H1 (cell line): ENCODE results near the gene GXYLT2. TPM values are rescaled to one million over a fixed set of nuclear protein-coding genes. Genes with fewer than 3 reads are reported as not detected.

Source experiments
- CTCF ChIA-PET: fragments of 300-600 bp; sonication (Branson Sonifier 250); formaldehyde crosslinking; loops from one replicate; lab custom pipeline; 2021; ENCODE audit not compliant: partially characterized antibody; lab: Charles Lee
- POLR2A ChIA-PET: fragments of 300-600 bp; sonication (Branson Sonifier 250); formaldehyde crosslinking; loops from one replicate; lab custom pipeline; 2021; ENCODE audit warnings: inconsistent platforms; ENCODE audit not compliant: partially characterized antibody; lab: Charles Lee
- DNase-seq, 2 experiments: peaks; one replicate each; pipeline versions ENCODE4 v3.0.0 to v3.0.0-alpha.2; 2010 to 2022; ENCODE audit warnings: low spot score in 2 of 2, low read depth in 1 of 2, mixed read lengths in 1 of 2
- FAIRE-seq: peaks from 2 replicates; lab custom pipeline; 2011; peaks lifted over from hg19 to GRCh38; lab: Jason Lieb, UNC
- H2AFZ ChIP-seq: 2 replicates; pipeline ENCODE4 v1.8.1; 2012; ENCODE audit warnings: low read length, inconsistent platforms
- H2AK5ac ChIP-seq: 2 replicates; pipeline ENCODE4 v1.6.1; 2013; ENCODE audit warnings: low read depth, low read length
- H2BK120ac ChIP-seq: replicated peaks from 2 replicates; pipeline ENCODE3; 2013; ENCODE audit warnings: low read depth, low read length, inconsistent platforms
- H2BK12ac ChIP-seq: 2 replicates; pipeline ENCODE4 v1.6.1; 2013; ENCODE audit warnings: low read depth, low read length
- H2BK15ac ChIP-seq: 2 replicates; pipeline ENCODE4 v1.6.1; 2013; ENCODE audit warnings: low read length
- H2BK20ac ChIP-seq: 2 replicates; pipeline ENCODE4 v1.6.1; 2013; ENCODE audit warnings: low read length
- H2BK5ac ChIP-seq: 2 replicates; pipeline ENCODE4 v1.6.1; 2013; ENCODE audit warnings: low read depth, low read length
- H3K14ac ChIP-seq: 2 replicates; pipeline ENCODE4 v1.6.1; 2013; ENCODE audit warnings: inconsistent platforms; ENCODE audit not compliant: insufficient read length
- H3K18ac ChIP-seq: 2 replicates; pipeline ENCODE4 v1.6.1; 2013; ENCODE audit warnings: low read length; ENCODE audit errors: extremely low read depth
- H3K23ac ChIP-seq: 2 replicates; pipeline ENCODE4 v1.6.1; 2013; ENCODE audit warnings: inconsistent platforms; ENCODE audit not compliant: insufficient read length
- H3K23me2 ChIP-seq: 2 replicates; pipeline ENCODE4 v1.6.1; 2013; ENCODE audit warnings: low read depth, low read length
- H3K27ac ChIP-seq: 2 replicates; pipeline ENCODE4 v1.6.1; 2011; ENCODE audit warnings: low read depth, low read length, inconsistent platforms
- H3K27me3 ChIP-seq, 4 experiments: replicated peaks in 1 of 4; 1 replicate in 1 of 4; 2 replicates in 3 of 4; pipeline versions ENCODE4 v1.6.1 to v1.8.1; 2011 to 2013; ENCODE audit warnings: low read length in 3 of 4, mild to moderate bottlenecking in 3 of 4, inconsistent platforms in 2 of 4, mixed read lengths in 2 of 4, moderate library complexity in 1 of 4; ENCODE audit not compliant: control insufficient read depth in 3 of 4, insufficient read depth in 3 of 4; ENCODE audit errors: extremely low read depth in 1 of 4
- H3K36me3 ChIP-seq, 4 experiments: 2 replicates each; pipeline versions ENCODE4 v1.6.1 to v1.8.1; 2011 to 2013; ENCODE audit warnings: mild to moderate bottlenecking in 4 of 4, low read length in 3 of 4, moderate library complexity in 2 of 4, control low read depth in 1 of 4, inconsistent platforms in 1 of 4; ENCODE audit not compliant: insufficient read depth in 4 of 4, control insufficient read depth in 2 of 4
- H3K4ac ChIP-seq: replicated peaks from 2 replicates; pipeline ENCODE3; 2013; ENCODE audit warnings: low read length, low read depth, mixed read lengths, inconsistent platforms; ENCODE audit not compliant: insufficient read length
- H3K4me1 ChIP-seq, 4 experiments: replicated peaks in 1 of 4; 1 replicate in 1 of 4; 2 replicates in 3 of 4; pipeline versions ENCODE4 v1.6.1 to v1.8.1; 2011 to 2013; ENCODE audit warnings: low read length in 3 of 4, inconsistent platforms in 2 of 4, mixed read lengths in 1 of 4; ENCODE audit not compliant: insufficient read depth in 4 of 4, control insufficient read depth in 3 of 4
- H3K4me2 ChIP-seq, 2 experiments: 2 replicates each; pipeline versions ENCODE4 v1.6.1 to v1.8.1; 2011 to 2013; ENCODE audit warnings: low read depth in 2 of 2, low read length in 2 of 2, control low read depth in 1 of 2, inconsistent platforms in 1 of 2, mild to moderate bottlenecking in 1 of 2; ENCODE audit not compliant: insufficient read depth in 1 of 2
- H3K4me3 ChIP-seq, 4 experiments: fragments of 200-600, 300-600 bp in 1 of 4; sonication (generic), shearing (Covaris generic), sonication (Bioruptor Twin) in 1 of 4; 2 replicates each; pipeline versions ENCODE4 v1.5.1 to v1.8.1; 2011 to 2016; ENCODE audit warnings: low read length in 4 of 4, low read depth in 3 of 4, control low read depth in 2 of 4, inconsistent platforms in 2 of 4, mild to moderate bottlenecking in 2 of 4, mixed read lengths in 1 of 4, moderate library complexity in 1 of 4; ENCODE audit not compliant: insufficient read depth in 2 of 4; ENCODE audit errors: extremely low read depth in 1 of 4
- H3K56ac ChIP-seq: replicated peaks from 2 replicates; pipeline ENCODE3; 2013; ENCODE audit warnings: low read depth, mild to moderate bottlenecking, mixed read lengths, low read length, inconsistent platforms; ENCODE audit not compliant: insufficient read length
- H3K79me1 ChIP-seq: 2 replicates; pipeline ENCODE4 v1.6.1; 2013; ENCODE audit warnings: low read depth, low read length, control low read depth
- H3K79me2 ChIP-seq, 2 experiments: 2 replicates each; pipeline versions ENCODE4 v1.6.1 to v1.8.1; 2012 to 2013; ENCODE audit warnings: low read length in 2 of 2, mild to moderate bottlenecking in 2 of 2, inconsistent platforms in 1 of 2; ENCODE audit not compliant: insufficient read depth in 2 of 2, control insufficient read depth in 1 of 2
- H3K9ac ChIP-seq, 4 experiments: replicated peaks in 1 of 4; 1 replicate in 1 of 4; 2 replicates in 3 of 4; pipeline versions ENCODE4 v1.6.1 to v1.8.1; 2011 to 2013; ENCODE audit warnings: low read depth in 3 of 4, low read length in 3 of 4, control low read depth in 2 of 4, mild to moderate bottlenecking in 2 of 4, moderate library complexity in 2 of 4, inconsistent platforms in 1 of 4; ENCODE audit errors: extremely low read depth in 1 of 4
- H3K9me3 ChIP-seq, 2 experiments: 2 replicates each; pipeline versions ENCODE4 v1.6.1 to v1.8.1; 2012 to 2013; ENCODE audit warnings: mild to moderate bottlenecking in 2 of 2, moderate library complexity in 2 of 2, control low read depth in 1 of 2, inconsistent platforms in 1 of 2, low read depth in 1 of 2, low read length in 1 of 2, mixed read lengths in 1 of 2; ENCODE audit not compliant: insufficient read depth in 2 of 2
- H4K20me1 ChIP-seq, 2 experiments: replicated peaks in 1 of 2; 2 replicates each; pipeline versions ENCODE3 to v1.8.1; 2011 to 2013; ENCODE audit warnings: inconsistent platforms in 2 of 2, low read length in 2 of 2, mild to moderate bottlenecking in 1 of 2; ENCODE audit not compliant: insufficient read depth in 2 of 2, control insufficient read depth in 1 of 2
- H4K5ac ChIP-seq: 2 replicates; pipeline ENCODE4 v1.6.1; 2013; ENCODE audit warnings: low read length, low read depth, mixed read lengths, inconsistent platforms; ENCODE audit not compliant: insufficient read length
- H4K8ac ChIP-seq: 2 replicates; pipeline ENCODE4 v1.8.0; 2013; ENCODE audit warnings: mild to moderate bottlenecking, moderate library complexity, low read length, inconsistent platforms; ENCODE audit not compliant: insufficient read depth; ENCODE audit errors: extremely low read depth
- H4K91ac ChIP-seq: replicated peaks from 2 replicates; pipeline ENCODE3; 2013; ENCODE audit warnings: low read length, mixed read lengths, inconsistent platforms; ENCODE audit not compliant: insufficient read length
- POLR2AphosphoS5 ChIP-seq: IDR thresholded peaks from 2 replicates; pipeline ENCODE4 v1.6.1; 2011; ENCODE audit warnings: low read depth, low read length
- WGBS, 2 experiments: shearing (Covaris generic) in 1 of 2; methylation state at CpG; one replicate each; pipeline versions ENCODE4 v1.1.6 to v1.1.7; 2013 to 2015; ENCODE audit warnings: low lambda C conversion rate in 2 of 2, mixed read lengths in 2 of 2, inconsistent platforms in 1 of 2, low coverage in 1 of 2, missing lambda C conversion rate in 1 of 2; ENCODE audit not compliant: insufficient replicate concordance in 2 of 2, insufficient coverage in 1 of 2, insufficient read length in 1 of 2; ENCODE audit errors: extremely low coverage in 1 of 2, missing lambda C conversion rate in 1 of 2; 5-methylcytosine and 5-hydroxymethylcytosine counted together
- polyA plus RNA-seq, 7 experiments: library from polyadenylated mRNA; depleted of rRNA in 3 of 7; stranded (reverse) in 5 of 7; unstranded in 2 of 7; fragments of >200 nt in 5 of 7; fragments of 200-250 nt in 2 of 7; gene quantifications; 1 replicate in 5 of 7; 2 replicates in 1 of 7; 4 replicates in 1 of 7; pipeline versions ENCODE4 v1.2.1 to v1.2.3, GENCODE V29; 2011 to 2013; ENCODE audit warnings: missing spikeins in 2 of 7, mixed read lengths in 2 of 7
- total RNA-seq: library from RNA; stranded (reverse); fragmentation: NEBNext Ultra II Directional; extraction: Animal tissue kit (Norgen Biotek cat#: 25700); gene quantifications from 2 replicates; pipeline ENCODE4 v1.2.1, GENCODE V29; 2021

Gene GXYLT2
- total and polyA plus RNA-seq, 2 of the 8 experiments (the other 6 are each of a cell fraction or from before 2014, with no cell fraction given), result 1.8 to 5.6 TPM

- no peak overlapping the region for H4K5ac ChIP-seq
- H3K9me3 ChIP-seq, result no peaks in the 10 kb centered on the region
- no peak overlapping the region for H3K56ac ChIP-seq
- H3K18ac ChIP-seq, result no peak overlapping the region
- no peak overlapping the region for H2AFZ ChIP-seq
- H3K27ac ChIP-seq, result no peak overlapping the region
- H3K4me2 ChIP-seq, result no peak overlapping the region
- no peak overlapping the region for H4K91ac ChIP-seq
- no peak overlapping the region for H2BK15ac ChIP-seq
- no peaks in the 10 kb centered on the region for H3K36me3 ChIP-seq
- H3K23me2 ChIP-seq, result no peaks in the 10 kb centered on the region
- no peaks in the 10 kb centered on the region for H3K79me1 ChIP-seq
- H4K8ac ChIP-seq, result no peak overlapping the region
- no peak overlapping the region for H3K4me3 ChIP-seq
- H3K4me1 ChIP-seq, result peaks cover 0 to 2% (median 0%) of the 10 kb centered on the region in 4 experiments; a peak in 1 of 7 replicates
- CTCF ChIA-PET, result interaction anchor here (1.3 to 1.8 kb wide), 2 partner anchors 16 to 186 kb away, joined by 3 to 4 read pairs; no protein-coding TSS in a partner anchor
- H2BK12ac ChIP-seq, result no peak overlapping the region
- H2BK5ac ChIP-seq, result no peak overlapping the region
- H3K23ac ChIP-seq, result no peak overlapping the region
- POLR2A ChIA-PET, result no interaction called here
- no peak overlapping the region for H3K14ac ChIP-seq
- whole genome bisulfite sequencing, 2 experiments, result 86% methylated on average over 7 of the region's 7 CpGs; no CpG with 5 or more reads in 1 of the 2 experiments
- H3K27me3 ChIP-seq, result no peaks in the 10 kb centered on the region
- H2BK20ac ChIP-seq, result no peak overlapping the region
- FAIRE-seq (no peak), DNase-seq (no peak)
- no peaks in the 10 kb centered on the region for H3K79me2 ChIP-seq
- no peak for TF ChIP-seq POLR2AphosphoS5
- no peaks in the 10 kb centered on the region for H4K20me1 ChIP-seq
- H3K4ac ChIP-seq, result no peak overlapping the region
- H3K9ac ChIP-seq, result no peak overlapping the region
- H2AK5ac ChIP-seq, result no peak overlapping the region
- no peak overlapping the region for H2BK120ac ChIP-seq
Measured at GRCh38 chr3:72900048-72900447, 12.2 kb downstream of the GXYLT2 start.
